T-helper 9 cell (primary cell): ENCODE measurements around the gene BRINP2.

Experiments used
- DNase-seq: peaks from one replicate; pipeline ENCODE4 v3.0.0-alpha.2; 2020

Gene BRINP2

DNA sequence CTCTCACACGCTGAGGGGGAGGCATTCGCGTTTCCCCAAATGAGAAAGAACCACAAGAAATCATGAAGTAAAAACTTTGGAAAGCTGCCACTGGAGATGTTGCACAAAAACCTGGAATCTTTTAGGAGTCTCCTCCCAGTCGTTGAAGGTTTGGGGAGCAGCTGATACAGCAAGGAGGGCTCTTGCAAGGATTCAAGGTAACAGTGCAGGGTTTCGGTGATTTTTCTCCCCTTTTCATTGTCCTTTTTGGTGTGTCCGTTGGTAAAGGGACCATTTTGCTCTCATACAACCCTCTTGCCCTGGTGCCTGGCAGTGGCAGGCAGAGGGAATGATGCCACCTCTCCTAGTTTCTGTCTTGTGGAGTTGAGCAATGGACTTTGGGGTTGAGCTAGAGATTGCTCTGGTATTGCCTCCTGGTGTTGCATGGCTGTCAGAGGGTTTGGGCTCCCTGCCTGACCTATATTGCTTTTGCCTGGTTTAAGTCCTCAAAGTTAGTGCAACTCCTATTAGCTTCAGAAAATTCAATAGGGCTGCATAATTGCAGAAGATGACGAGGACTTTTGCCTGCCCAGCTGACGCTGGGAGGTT lies 872 bp downstream of the BRINP2 start:
- no peak for DNase-seq

DNA sequence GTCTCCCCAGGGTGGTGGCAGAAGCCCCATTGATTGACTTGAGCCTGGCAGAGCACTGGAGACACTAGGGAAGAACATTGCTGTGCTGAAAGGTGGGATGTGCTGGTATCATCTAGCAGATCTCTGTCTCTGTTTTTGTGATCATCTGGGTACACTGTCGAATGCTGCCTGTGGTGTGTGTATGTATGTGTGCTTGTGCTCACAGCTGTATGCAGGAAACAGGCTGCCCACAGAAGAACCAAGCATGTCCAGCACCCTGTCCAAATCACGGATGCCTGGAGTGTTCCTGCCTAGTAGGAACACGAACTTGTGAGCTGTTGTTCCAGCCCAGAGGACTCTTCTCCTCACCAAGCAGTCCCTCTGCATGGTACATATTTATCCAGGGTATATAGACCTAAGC lies 1.5 kb downstream of the BRINP2 start:
- no peak for DNase-seq

DNA sequence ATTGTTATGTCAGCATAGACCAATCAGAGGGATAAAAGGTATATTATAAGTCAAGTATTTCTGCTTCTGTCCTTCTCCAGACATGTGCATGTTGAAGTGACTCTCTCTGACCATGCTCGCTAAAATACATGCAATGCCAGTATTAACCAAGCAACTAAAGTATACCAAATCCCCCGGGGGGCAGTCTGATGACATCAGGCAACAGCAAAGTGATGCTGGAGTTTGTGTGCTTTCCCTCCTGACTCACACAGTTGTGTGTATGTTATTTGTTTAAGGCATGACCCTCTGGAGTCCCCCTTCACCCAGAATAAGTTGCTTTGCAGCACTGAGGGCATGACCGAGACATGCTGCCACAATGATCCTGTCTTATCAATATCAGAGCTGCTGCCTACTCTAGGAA lies 2.1 kb downstream of the BRINP2 start:
- DNase-seq = no peak

DNA sequence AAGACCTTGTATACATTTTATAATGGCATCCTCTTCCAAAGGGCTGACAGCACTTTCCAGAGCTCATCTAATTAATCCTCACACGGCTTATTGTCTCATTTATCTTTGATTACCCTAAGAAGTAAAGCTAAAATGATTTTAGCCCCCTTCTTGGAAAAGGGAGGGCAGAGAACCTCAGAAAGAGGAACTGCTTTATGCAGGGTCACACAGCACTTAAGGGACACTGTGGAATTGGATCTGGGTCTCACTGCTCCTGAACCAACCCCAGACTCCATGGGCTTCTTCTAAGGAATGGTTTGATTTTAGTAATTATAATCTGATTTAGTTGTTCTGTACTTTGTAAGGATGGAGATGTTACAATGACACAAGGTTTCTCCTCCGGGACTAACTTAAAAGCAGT lies 3.2 kb downstream of the BRINP2 start:
- no peak for DNase-seq

DNA sequence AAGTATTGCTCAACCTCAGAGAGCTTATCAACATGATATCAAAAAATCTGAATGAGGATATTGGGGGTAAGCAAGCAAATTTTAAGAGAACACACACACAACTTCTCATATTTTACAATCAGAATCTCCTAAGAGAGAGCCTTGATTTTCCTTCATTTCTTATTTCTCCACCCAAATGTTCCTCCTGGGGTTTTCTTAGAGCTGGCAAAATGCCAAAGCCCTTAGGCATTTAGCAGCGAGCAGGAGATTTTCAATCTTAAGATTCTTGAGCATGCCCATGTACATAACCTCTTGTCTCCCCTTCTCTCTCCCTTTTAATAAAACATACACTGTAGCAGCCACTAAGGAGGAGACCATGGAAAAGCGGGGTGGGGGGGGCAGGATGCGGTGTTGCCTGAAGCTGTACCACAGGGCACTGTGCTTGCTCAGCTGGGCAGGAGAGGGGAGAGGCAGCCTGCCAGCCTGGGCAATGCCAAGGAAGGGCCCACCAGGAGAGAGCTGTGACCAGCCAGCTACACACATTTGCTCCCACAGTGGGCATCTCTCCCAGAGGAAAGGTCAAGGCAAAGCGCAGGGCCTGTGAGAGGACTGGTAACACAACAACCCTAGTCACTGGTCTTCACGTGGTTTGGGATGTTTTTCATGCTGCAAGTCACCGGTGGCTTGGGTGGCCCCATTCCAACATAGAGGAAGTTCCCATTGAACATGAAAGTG lies 4.3 kb downstream of the BRINP2 start:
- no peak for DNase-seq

DNA sequence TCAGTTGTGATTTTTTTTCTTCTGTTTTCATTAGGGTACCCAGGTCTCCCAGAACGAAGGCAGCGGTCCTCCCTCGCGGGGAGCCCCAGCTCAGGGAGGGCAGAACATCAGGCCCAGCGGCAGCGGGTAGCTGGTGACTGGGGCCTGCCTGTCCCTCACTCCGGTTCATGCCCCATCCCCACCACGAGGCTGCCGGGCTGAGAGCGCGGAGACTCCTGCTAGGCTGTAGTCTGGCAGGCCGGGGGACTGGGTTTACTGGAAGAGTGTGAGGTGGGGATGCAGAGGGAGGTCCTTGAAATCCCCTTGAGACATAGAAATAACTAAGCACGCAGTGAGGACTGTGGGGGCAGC lies 10.5 kb downstream of the BRINP2 start:
- no peak for DNase-seq

DNA sequence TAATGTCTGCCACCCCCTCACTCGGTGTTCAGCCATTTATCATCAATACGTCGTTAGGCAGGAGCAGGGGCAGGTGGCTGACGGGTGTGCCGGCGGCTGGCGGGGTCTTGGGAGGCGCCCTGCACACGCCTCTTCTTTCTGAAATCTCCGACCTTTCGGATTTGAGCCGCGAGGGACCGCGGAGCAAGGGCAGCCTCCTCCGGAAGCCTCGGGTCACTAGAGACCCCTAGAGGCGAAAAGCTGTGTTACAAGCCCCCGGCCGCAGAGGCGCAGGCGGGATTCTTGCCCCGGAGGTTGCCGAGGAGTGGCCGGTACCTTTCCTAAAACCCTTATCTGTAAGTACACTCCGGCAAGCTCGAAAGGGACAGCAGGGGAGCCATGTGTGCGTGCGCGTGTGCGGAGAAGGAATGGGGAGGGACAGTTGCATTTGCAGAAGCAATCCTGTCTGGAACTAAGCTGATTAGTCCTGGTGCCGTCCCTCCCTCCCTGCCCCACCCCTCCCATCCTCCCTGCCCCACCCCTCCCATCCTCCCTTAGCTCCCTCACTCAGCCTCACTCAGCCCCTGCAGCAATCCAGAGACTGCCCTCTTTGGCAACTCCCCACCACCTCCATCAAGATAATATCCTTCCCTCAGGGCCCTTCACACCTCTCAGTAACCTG lies 11.0 kb downstream of the BRINP2 start:
- DNase-seq = no peak

DNA sequence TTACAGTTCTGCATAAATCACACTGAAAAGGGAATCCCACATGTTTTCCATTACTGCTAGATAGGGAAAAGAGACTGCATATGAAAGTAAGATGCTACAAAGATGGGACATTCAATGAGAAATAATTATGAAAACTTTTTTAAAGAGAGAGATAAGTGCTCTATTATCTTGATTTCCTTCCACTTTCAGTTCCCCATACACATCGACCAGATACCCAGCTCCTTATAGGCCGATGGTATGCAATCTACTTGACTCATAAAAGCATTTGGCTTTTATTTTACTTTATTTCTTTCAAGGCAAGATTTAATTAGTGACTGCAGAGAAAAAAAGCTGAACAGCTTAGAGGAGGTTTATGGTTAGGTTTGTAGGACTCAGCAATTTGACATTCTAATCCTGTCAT lies 13.1 kb downstream of the BRINP2 start:
- DNase-seq = no peak

DNA sequence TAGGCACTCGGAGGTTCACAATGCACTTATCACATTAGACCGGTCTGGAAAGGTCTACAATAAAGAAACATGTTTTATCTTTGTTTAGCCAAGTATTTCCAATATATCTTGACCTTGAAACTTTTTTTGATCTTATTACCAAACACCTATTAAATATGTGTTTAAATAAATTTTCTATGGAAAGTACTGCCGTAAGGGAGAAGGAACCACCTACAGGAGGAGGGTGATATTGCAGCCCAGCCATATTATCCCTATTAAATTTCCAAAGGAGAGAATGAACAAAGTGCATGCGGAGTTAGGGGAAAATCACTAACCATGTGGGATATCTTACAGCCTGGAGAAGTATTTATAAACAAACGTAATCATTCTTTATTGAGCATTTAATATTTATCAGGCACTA lies 14.5 kb downstream of the BRINP2 start:
- no peak for DNase-seq

DNA sequence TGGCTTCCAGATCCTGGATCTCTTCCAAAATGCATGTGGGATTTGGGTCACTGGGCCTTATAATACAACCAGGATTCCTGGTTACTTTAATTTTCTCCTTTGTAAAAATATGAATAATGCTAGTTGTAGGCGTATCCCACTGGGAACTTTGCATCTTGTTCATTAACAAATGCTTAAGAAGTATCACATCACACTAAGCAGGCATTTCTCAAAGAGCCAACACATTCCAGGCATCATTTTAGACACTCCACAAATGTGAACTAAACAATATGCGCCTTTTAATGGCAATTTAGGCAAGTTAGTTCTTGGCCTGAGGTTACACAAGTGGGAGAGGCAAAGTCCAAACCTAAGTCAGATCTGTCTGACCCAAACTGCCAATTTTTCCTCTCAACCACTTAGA lies 15.9 kb downstream of the BRINP2 start:
- no peak for DNase-seq

DNA sequence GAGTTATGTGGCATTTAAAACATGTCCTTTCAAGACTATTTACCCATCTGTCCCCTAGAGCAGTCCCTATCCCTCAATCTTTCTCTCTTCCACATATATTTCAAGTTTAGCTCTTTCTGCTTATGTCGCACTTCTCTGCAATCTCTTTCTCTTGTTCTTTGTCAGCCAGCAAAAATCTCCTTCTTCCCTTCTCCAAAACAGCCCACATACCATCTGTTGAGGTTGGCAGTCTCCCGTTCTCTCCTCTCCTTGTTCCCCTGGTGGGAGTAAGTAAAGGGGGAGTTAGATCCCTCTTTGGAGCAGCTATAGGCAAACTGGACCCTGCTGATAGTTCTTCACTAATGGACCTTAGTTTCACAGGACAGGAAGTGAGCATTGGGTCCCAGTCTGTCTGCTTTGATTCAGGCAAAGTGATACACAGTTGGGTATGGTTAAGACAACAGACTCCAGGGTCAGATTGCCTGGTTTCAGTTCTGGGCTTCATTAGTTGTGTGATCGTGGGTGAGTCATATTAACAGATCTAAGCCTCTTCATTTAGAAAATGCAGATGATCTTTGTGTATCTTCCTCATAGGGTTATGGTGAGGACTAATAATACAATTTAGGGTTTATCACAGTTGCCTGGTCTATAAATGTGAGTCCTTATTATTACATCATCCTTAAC lies 19.7 kb downstream of the BRINP2 start:
- no peak for DNase-seq

DNA sequence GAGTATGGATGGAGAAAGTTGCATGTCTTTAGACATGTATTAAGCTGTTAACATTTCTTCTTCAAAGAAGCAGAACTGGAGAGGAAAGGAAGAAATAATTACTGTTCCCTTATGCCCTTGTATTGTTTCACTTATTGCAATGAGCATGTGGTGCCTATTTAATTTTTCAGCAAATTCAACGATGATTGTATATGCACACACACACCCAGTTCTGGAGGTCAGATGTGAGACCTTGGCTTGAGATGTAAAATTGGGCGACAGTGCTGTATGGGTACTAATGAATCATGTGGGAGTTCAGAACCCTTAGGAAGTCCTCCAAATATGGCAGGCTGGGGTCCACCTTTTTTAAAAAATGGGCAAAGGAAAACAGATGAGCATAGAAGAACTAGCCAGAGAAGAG lies 27.5 kb downstream of the BRINP2 start:
- no peak for DNase-seq

DNA sequence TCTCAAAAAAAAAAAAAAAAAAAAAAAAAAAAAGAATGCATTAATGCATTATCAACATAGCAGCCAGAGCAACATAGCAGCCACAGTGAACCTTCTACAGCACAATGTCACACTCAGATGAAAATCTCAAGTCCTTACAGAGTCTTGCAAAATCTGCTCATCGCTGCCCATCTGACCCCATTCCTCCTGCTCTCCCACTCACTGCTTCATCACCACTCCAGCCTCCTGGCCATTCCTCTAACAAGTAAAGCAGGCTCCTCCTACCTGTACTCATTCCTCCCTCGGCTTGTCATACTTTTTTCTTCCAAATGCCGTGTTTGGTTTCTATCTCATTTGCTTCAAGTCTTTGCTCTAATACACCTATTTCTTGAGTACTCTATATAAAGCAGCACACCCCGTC lies 29.5 kb downstream of the BRINP2 start:
- DNase-seq = no peak

DNA sequence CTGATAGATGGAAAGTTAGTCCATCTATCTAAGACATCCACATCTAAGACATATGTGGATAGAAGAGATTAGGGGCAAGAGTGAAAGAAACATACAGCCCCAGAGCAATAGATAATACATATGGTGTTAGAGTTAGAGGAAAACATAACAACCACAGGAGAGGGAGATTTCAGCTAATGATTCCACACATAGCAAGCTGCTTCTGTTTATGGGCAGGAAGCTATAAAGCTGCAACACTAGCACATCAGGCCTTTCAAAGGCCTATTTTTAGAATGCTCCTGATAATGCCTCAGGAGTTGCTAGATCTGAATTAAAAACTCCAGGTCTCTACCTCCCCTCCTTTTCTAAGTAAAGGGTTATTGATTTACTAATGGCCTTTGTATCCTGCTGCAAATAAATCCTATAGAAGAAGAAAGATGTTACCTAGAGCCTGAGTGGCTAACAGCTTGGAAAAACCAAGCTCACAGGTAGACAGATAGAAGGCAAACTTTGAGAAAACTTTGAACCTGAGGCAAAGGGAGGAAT lies 36.1 kb downstream of the BRINP2 start:
- no peak for DNase-seq

DNA sequence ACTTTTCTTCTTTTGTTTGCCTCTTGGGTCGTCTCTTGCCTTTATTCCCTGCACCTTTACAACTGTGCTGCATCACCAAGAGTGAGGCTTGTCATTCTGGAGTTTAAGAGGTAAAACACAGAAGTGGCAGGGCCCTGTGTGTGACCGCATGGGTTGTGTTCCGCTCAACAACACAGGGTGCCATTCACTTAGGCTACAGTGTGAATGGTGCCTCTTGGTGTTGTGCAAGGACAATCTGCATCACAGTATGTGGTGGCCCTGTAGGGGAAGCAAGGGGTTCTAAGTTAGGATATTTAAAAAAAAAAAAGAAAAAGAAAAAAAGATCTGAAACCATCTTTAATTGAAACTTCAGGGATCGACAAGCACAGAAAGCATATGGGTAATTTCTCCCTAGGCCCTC lies 38.2 kb downstream of the BRINP2 start:
- no peak for DNase-seq

DNA sequence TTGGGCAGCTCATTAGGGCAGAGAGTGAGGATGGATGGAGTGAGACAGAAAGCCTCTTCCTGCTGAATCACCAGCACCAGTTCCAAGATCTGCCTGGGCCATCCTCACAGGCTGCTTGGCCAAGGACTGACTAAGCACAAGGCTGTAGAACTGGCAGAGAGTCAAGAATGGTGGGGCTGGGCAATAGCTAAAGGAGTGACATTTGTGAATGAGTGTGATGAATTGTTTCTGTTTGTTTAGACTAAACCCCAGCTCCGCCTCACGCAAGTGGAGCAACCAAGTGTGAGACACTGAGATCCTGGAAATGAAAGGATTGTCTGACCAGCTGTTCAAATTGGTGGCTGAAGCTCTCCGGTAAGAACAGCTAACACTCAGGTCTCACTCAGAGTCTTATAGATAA lies 38.6 kb downstream of the BRINP2 start:
- DNase-seq = no peak

DNA sequence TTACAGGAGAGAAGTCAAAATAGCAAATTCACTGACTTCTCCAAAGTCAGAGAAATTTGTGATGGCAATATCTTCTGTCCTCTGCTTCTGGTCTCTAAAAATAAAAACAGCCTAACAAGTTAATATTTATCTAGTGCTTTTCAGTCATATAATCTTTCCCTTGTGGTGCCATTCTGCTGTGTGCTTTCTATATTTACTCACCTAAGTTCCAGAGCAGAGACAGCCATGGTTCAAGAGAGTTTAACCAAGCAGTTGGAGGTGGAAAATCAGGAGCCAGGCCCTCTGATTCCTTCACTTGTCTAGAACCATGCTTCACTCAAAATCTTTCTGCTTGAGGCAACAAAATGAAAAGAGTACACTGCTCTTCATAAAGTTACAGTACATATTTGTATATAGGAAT lies 39.3 kb downstream of the BRINP2 start:
- DNase-seq = no peak

DNA sequence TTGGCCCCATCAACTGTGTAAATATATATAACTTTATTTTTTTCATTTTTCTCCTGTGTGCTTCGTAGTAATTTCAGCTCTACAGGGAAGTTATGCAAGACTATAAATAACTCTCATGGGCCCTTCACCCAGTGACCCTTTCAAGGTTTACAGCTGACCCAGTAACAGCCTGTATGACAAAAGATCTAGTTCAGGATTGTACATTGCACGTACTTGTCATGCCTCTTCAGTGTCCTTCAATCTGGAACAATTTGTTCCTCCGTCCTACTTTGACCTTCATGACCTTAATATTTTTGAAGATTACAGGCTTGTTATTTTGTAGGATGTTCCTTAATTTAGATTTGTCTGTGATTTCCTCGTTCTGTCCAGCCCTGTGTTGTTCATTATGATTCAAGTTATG lies 40.5 kb downstream of the BRINP2 start:
- no peak for DNase-seq

DNA sequence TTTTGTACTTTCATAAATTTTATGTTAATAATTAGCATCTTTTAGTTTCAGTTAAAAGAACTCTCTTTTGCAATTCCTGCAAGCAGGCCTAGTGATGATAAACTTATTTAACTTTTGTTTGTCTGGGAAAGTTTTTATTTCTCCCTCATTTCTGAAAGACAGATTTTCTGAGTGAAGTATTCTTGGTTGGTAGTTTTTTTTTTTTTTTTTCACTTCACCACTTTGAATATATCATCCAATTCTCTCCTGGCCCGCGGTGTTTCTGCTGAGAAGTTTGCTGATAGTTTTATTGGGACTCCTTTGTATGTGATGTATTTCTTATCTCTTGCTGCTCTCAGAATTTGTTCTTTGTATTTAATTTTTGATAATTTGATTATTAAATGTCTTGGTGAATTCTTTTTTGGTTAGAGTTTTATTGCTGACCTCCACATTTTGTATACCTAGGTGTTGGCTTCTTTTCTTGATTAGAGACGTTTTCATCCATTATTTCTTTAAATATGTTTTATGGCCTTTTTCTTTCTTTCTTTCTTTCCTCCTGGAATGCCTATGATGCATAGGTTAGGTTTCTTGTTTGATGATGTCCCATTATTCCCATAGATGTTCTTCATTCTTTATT lies 45.9 kb downstream of the BRINP2 start:
- no peak for DNase-seq

DNA sequence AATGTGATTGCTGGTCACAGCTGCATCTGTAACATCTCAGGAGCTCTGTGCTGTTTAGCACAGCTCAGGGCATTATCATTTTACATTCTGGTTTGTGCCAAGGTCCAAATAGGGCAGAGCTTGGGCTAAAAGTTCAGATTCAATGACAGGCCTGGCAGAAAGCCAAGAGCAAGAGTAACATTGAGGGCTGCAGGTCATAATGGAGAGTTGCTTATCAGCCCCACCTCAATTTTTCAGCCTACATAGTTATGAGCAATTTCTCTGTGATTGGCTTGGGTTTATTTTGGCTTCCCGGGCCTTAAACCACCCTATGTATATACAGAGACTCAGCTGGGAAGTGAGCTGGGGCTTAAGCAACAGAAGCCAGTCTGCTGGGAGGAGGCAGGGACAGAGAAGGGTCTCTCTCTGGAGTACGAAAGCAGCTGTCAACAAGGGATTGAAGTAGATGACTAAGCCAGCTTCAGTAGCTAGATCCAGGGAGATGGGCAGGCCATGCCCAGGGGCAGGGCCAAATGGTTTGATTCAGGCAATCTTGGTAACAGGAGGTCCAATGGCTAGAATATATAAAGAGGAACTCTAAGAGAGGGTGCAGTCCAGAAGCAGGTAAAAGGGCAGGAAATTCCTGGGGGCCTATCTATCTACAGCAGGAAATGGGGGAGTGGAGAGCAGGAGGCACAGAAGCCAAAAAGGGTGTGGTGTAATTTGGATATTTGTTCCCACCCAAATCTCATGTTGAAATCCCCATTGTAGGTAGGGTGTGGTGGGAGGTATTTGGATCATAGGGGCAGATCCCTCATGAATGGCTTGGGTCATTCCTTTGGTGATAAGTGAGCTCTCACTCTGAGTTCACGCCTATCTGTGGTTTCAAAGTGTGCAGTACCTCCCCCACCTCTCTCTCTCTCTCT lies 49.0 kb downstream of the BRINP2 start:
- no peak for DNase-seq

DNA sequence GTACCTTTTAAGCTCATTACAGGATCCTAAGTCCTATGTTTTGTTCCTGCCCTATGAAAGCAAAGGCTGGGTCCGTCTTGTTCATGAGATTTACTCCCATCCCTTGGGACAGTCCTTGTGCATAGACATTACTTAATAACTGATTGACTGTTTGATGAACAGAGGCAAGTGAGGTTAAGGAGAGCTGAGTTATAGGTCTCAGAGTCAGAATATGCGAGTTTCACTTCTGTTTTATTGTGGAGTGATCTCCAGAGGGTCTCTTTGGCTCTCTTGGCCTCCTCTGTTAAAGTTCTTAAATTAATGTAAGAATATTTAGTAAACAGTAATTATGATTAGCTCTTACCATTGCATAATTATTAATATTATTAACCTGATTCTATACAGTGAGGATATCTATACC lies 52.6 kb downstream of the BRINP2 start:
- no peak for DNase-seq

DNA sequence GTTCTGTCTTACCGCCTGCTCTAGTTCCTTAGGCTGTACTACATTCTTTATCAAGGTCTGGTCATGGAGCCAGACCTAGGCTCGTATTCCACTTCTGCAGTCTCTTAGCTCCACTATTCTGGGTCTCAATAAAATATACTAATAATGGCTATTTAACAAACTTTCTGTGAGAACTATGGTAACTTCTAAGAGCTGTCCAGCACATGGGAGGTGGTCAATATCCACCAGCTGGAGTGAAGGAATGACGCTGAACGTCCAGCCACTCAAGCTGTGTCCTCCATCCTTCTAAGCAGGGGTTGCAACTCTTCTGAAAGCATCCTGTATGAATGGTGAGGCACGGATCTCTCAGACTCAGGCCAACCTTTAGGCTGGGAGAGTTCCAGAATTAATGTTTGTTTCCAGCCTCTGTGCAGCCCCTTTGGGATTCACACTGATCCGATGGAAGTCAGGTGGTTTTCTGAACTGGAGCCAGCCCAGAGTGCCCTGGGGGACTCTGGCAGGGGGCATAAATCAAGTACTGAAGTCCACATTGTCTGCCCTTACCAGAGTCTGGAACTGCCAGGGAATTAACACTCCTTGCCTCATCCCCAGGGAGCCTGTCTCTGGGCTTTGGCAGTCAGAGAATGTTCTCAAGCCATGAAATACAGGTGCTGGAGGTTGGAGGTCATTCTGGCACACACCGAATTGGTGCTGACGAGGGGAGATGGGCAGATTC lies 57.4 kb downstream of the BRINP2 start:
- no peak for DNase-seq
